Measurements from ENCODE around the gene FAM43A. TPM values are rescaled to one million over a fixed set of nuclear protein-coding genes. Genes with fewer than 3 reads are reported as not detected.

Gene FAM43A
- total and polyA plus RNA-seq, 9 of the 15 experiments (the other 6 are each of a cell fraction or from before 2014, with no cell fraction given) = 0.03 to 1.2 (median 0.21) TPM

GRCh38 chr3:194685718-194686413, at the start of gene FAM43A (continued):
- TF ChIP-seq ZFPM2 (CRISPR knock-in tag; IDR thresholded peaks at IDR 0.05) (no peak), NR3C1 (CRISPR knock-in tag; IDR thresholded peaks at IDR 0.05) (0 out of 2 replicates have a peak, but pooled peaks have one; percentile 63), TCF3 (CRISPR knock-in tag; IDR thresholded peaks at IDR 0.05) (0 out of 2 replicates have a peak, but pooled peaks have one; percentile 19), ZMIZ1 (IDR thresholded peaks at IDR 0.05; ENCODE audit: low read depth in 2 of 2, low read length in 2 of 2) (no peak), TRIM28 (IDR thresholded peaks at IDR 0.05) (no peak), CREB3L1 (IDR thresholded peaks at IDR 0.05; ENCODE audit: borderline replicate concordance, low read depth) (0 out of 2 replicates have a peak, but pooled peaks have one; percentile 26), SRSF1 (IDR thresholded peaks at IDR 0.05; ENCODE audit: low read depth, low read length) (no peak), ATF6 (CRISPR knock-in tag; IDR thresholded peaks at IDR 0.05) (peak; percentile 52; the same call in 1 of the 2 replicates), SLC30A9 (CRISPR knock-in tag; IDR thresholded peaks at IDR 0.05) (no peak), BHLHE40 (IDR thresholded peaks at IDR 0.05; ENCODE audit: low read length) (peak; percentile 62), ZNF699 (CRISPR knock-in tag; IDR thresholded peaks at IDR 0.05; ENCODE audit: insufficient replicate concordance) (no peak), TCF7L2 (IDR thresholded peaks at IDR 0.05; ENCODE audit: low read depth, low read length) (peak; percentile 84), RBFOX2 (IDR thresholded peaks at IDR 0.05; ENCODE audit: low read depth, low read length) (peak; percentile 92), OTX1 (CRISPR knock-in tag; IDR thresholded peaks at IDR 0.05) (0 out of 2 replicates have a peak, but pooled peaks have one; percentile 16), PREB (CRISPR knock-in tag; IDR thresholded peaks at IDR 0.05) (0 out of 2 replicates have a peak, but pooled peaks have one; percentile 28), ZBTB9 (CRISPR knock-in tag; IDR thresholded peaks at IDR 0.05) (0 out of 2 replicates have a peak, but pooled peaks have one; percentile 63), ELF1 (tag; IDR thresholded peaks at IDR 0.05) (no peak)

Data from K562 (cell line).